Ascending aorta (tissue), 2 donors: Measurements from ENCODE around the gene PHC1. TPM values are rescaled to one million over a fixed set of nuclear protein-coding genes. Genes with fewer than 3 reads are reported as not detected.

Experiments
- DNase-seq, 2 donors: peaks; one replicate each; pipeline ENCODE4 v3.0.0-alpha.2; 2019; ENCODE audit warnings: low spot score in 2 of 2
- H3K27ac ChIP-seq, 2 donors: fragments of 200-600 bp; sonication (generic); one replicate each; pipeline ENCODE4 v1.5.1; 2016 to 2017; ENCODE audit warnings: mild to moderate bottlenecking in 1 of 2
- H3K27me3 ChIP-seq: fragments of 200-600 bp; sonication (generic); one replicate; pipeline ENCODE4 v1.5.1; 2017
- H3K36me3 ChIP-seq, 2 donors: fragments of 200-600 bp; sonication (generic); one replicate each; pipeline ENCODE4 v1.5.1; 2016
- H3K4me1 ChIP-seq, 2 donors: fragments of 200-600 bp; sonication (generic); one replicate each; pipeline ENCODE4 v1.5.1; 2016 to 2017; ENCODE audit warnings: mild to moderate bottlenecking in 1 of 2
- H3K4me3 ChIP-seq, 2 donors: fragments of 200-600 bp; sonication (generic); one replicate each; pipeline ENCODE4 v1.5.1; 2016 to 2017; ENCODE audit warnings: mild to moderate bottlenecking in 1 of 2
- H3K9me3 ChIP-seq, 2 donors: fragments of 200-600 bp; sonication (generic); one replicate each; pipeline ENCODE4 v1.5.1; 2016
- CTCF ChIP-seq, 3 experiments: fragments of 200-600 bp in 2 of 3; fragments of 450-650 bp in 1 of 3; sonication (generic) in 2 of 3; IDR thresholded peaks; one replicate each; pipeline ENCODE4 v1.5.1; 2016 to 2019; ENCODE audit warnings: antibody characterized with exemption in 3 of 3, mild to moderate bottlenecking in 1 of 3, moderate library complexity in 1 of 3
- intact Hi-C: fragments of 100-400 bp; cut with DNase I; formaldehyde crosslinking; loops from one replicate; pipeline ENCODE4 v1.15.1; 2023
- total RNA-seq: library from RNA; depleted of rRNA; stranded (reverse); fragments of >200 nt; gene quantifications from one replicate; pipeline ENCODE4 v1.1.0, GENCODE V29; 2016

The PHC1 gene
- total RNA-seq, 1 donor from 2014 or later = 31.0 TPM

DNA sequence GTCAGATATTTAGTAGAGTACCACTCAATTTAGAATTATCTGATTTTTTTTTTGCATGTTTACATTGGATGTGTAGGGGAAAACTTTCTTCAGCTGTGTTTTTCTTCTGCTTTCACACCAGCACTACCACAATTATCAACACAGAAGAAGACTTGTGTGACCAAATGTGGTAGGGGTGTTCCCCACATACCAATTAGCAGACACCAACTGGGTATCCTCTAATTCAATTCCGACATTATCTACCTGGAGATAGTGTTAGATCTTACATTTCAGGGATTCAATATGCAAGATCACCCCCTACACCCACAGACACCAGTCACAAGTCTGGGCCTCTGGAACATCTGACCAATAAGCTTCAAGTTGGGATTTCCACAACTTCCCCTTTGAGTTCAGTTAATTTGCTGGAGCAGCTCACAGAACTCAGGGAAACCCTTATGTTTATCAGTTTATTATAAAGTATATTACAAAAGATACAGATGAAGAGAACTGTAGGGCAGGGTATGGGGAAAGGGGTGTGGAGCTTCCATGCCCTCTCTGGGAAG lies 71.0 kb downstream of the PHC1 start:
- no peak overlapping the region for H3K27ac ChIP-seq
- DNase-seq = no peak
- H3K4me3 ChIP-seq = no peak overlapping the region
- H3K4me1 ChIP-seq = no peaks in the 10 kb centered on the region
- intact Hi-C loops = no loop called here
- H3K27me3 ChIP-seq = no peaks in the 10 kb centered on the region
- H3K9me3 ChIP-seq = peaks cover 5 to 6% of the 10 kb centered on the region in 2 donors
- H3K36me3 ChIP-seq = no peaks in the 10 kb centered on the region
- TF ChIP-seq CTCF (IDR thresholded peaks at IDR 0.05) = no peak

DNA sequence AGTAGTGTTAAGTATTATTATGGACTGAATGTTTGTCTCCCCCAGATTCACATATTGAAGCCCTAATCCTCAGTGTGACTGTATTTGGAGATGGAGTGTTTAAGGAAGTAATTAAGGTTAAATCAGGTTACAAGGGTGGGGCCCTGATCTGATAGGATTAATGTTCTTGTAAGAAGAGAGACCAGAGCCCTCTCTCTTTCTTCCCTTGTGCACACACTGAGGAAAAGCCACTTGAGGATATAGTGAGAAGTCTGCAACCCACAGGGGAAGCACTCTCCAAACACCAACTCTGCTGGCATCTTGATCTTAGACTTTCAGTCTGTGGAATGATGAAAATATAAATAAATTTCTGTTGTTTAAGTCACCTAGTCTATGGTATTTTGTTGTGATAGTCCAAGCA lies 72.9 kb downstream of the PHC1 start:
- H3K9me3 ChIP-seq = no peaks in the 10 kb centered on the region
- no peak overlapping the region for H3K4me3 ChIP-seq
- intact Hi-C loops = no loop called here
- no peaks in the 10 kb centered on the region for H3K4me1 ChIP-seq
- H3K27me3 ChIP-seq = no peaks in the 10 kb centered on the region
- no peaks in the 10 kb centered on the region for H3K36me3 ChIP-seq
- no peak overlapping the region for H3K27ac ChIP-seq
- DNase-seq = no peak
- no peak for TF ChIP-seq CTCF (IDR thresholded peaks at IDR 0.05)

DNA sequence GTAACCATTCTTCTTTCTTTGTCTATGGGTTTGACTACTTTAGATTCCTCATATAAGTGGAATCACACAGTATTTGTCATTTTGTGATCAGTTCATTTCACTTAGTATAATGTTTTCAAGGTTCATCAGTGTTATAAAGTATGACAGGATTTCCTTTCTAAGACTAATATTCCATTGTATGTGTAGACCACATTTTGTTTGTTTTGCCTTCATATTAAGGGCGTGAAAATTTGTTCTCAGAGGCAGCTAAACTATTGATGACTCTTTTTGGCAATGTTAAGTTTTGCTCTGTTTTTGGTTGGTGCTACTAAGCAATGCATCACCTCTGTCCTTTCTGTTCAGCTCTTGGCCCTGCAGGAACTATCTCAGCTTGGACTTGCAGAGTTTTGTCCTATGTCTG lies 73.4 kb downstream of the PHC1 start:
- DNase-seq = no peak
- Histone ChIP-seq H3K4me1 (no peaks in the 10 kb centered on the region), H3K27me3 (no peaks in the 10 kb centered on the region), H3K27ac (no peak overlapping the region), H3K36me3 (no peaks in the 10 kb centered on the region), H3K4me3 (no peak overlapping the region), H3K9me3 (no peaks in the 10 kb centered on the region)
- intact Hi-C loops = no loop called here
- no peak for TF ChIP-seq CTCF (IDR thresholded peaks at IDR 0.05)

DNA sequence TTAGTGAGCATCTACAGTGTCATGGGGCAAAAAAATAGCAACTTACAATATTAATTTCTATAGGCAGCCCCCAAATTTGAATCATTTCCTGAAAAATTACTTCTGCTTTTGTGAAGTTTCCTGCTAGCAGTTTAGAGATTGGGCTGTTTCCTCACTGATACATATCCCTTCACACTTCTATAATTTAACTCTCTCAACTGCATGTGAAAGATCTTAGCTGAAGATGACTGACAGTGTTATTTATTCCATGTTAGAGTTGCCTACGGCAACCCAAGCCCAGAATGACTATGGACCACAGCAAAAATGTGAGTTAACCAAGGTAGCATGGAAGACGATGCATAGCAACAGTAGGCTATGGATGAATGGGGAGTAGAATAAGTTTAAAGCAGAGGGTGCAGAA lies 75.1 kb downstream of the PHC1 start, which contains the start of gene KLRG1:
TSS of gene KLRG1 (plus strand) at position 134 of the 400 bp plus-strand sequence. CDS start at position 224, 90 bp downstream.
- no peaks in the 10 kb centered on the region for H3K9me3 ChIP-seq
- DNase-seq = no peak
- intact Hi-C loops = no loop called here
- H3K27ac ChIP-seq = no peak within 1 kb of the TSS
- TF ChIP-seq CTCF (IDR thresholded peaks at IDR 0.05) = no peak
- H3K36me3 ChIP-seq = no peaks in the 10 kb centered on the region
- H3K4me3 ChIP-seq = no peak within 1 kb of the TSS
- H3K27me3 ChIP-seq = no peaks in the 10 kb centered on the region
- no peaks in the 10 kb centered on the region for H3K4me1 ChIP-seq

Other genes with a start within 250 kb of the PHC1 start
- 26.0 TPM for gene RIMKLB, start 216.5 kb upstream of the PHC1 start, total RNA-seq
- gene A2ML1, start 91.9 kb upstream of the PHC1 start, total RNA-seq = not detected
- gene M6PR, start 35.1 kb downstream of the PHC1 start, total RNA-seq = 72.2 TPM
- 0.53 TPM for gene KLRG1, start 75.0 kb downstream of the PHC1 start, total RNA-seq
- gene A2M, start 201.4 kb downstream of the PHC1 start, total RNA-seq = 846 TPM